Heart left ventricle (tissue), 16 donors: ENCODE measurements around the gene CD7. TPM values are rescaled to one million over a fixed set of nuclear protein-coding genes. Genes with fewer than 3 reads are reported as not detected.

ENCODE experiments used
- ATAC-seq, 4 donors: fragments of 200-7000 bp; cut with Tn5 transposase; one replicate each; pipeline ENCODE4 v1.9.1; 2020 to 2022; ENCODE audit warnings: moderate library complexity in 4 of 4, mild to moderate bottlenecking in 3 of 4, moderate number of reproducible peaks in 1 of 4
- DNase-seq, 5 donors: peaks; one replicate each; pipeline ENCODE4 v3.0.0-alpha.2; 2020
- H3K27ac ChIP-seq, 12 donors: fragments of 200-600 bp; sonication (generic) in 4 of 12; one replicate each; pipeline versions ENCODE4 v1.5.0 to v1.8.0; 2016 to 2022; ENCODE audit warnings: mild to moderate bottlenecking in 2 of 12
- H3K27me3 ChIP-seq, 9 donors: fragments of 200-600 bp; sonication (generic) in 2 of 9; one replicate each; pipeline versions ENCODE4 v1.5.1 to v1.8.0; 2016 to 2022; ENCODE audit warnings: mild to moderate bottlenecking in 3 of 9
- H3K36me3 ChIP-seq, 9 donors: fragments of 200-600 bp; sonication (generic) in 2 of 9; one replicate each; pipeline versions ENCODE4 v1.5.0 to v1.8.0; 2018 to 2022; ENCODE audit warnings: mild to moderate bottlenecking in 2 of 9
- H3K4me1 ChIP-seq, 12 donors: fragments of 200-600 bp; sonication (generic) in 4 of 12; one replicate each; pipeline versions ENCODE4 v1.5.0 to v1.8.0; 2016 to 2022; ENCODE audit warnings: mild to moderate bottlenecking in 3 of 12
- H3K4me3 ChIP-seq, 12 donors: fragments of 200-600 bp; sonication (generic) in 4 of 12; one replicate each; pipeline versions ENCODE4 v1.5.0 to v1.8.0; 2017 to 2022; ENCODE audit warnings: mild to moderate bottlenecking in 9 of 12, moderate library complexity in 4 of 12
- H3K9me3 ChIP-seq, 12 donors: fragments of 200-600 bp; sonication (generic) in 4 of 12; one replicate each; pipeline versions ENCODE4 v1.5.0 to v1.8.0; 2016 to 2022; ENCODE audit warnings: mild to moderate bottlenecking in 1 of 12
- CTCF ChIP-seq, 12 donors: fragments of 200-600 bp; sonication (generic) in 4 of 12; IDR thresholded peaks; one replicate each; pipeline versions ENCODE4 v1.5.0 to v1.8.0; 2018 to 2022; ENCODE audit warnings: antibody characterized with exemption in 12 of 12, mild to moderate bottlenecking in 5 of 12
- POLR2A ChIP-seq, 2 donors: fragments of 450-650 bp; IDR thresholded peaks; one replicate each; pipeline ENCODE4 v1.6.1; 2017; ENCODE audit warnings: antibody characterized with exemption in 2 of 2, mild to moderate bottlenecking in 2 of 2, moderate library complexity in 2 of 2
- WGBS, 4 donors: extraction: QIAGEN DNeasy Blood & Tissue Kit in 2 of 4; methylation state at CpG; one replicate each; pipeline versions ENCODE4 v1.1.5 to v1.1.7; 2013 to 2018; 5-methylcytosine and 5-hydroxymethylcytosine counted together
- intact Hi-C, 10 donors: fragments of 100-400 bp; cut with DNase I; formaldehyde crosslinking; loops; one replicate each; pipeline versions ENCODE4 v1.11.1 to v1.14.2; 2022
- polyA plus RNA-seq, 2 donors: library from polyadenylated mRNA; stranded (reverse); fragments of 200-250 nt; gene quantifications; one replicate each; pipeline ENCODE4 v1.2.3, GENCODE V29; 2013
- total RNA-seq, 9 donors: library from RNA; depleted of rRNA in 2 of 9; stranded (reverse); fragments of >200 nt in 2 of 9; fragmentation: NEBNext Ultra II Directional in 3 of 9; extraction: Animal tissue kit (Norgen Biotek cat#: 25700) in 3 of 9; gene quantifications; one replicate each; pipeline versions ENCODE4 v1.1.0 to v1.2.4, GENCODE V29; 2016 to 2023
- donor health status: ischemic (EF 13 %, LVEDD 7.1; RV severe dilation, severe dysfunction).
- donor health status: healthy with polysubstance abuse.
- donor health status: DM: no; HTN: yes; CAD: no.
- donor health status: DM: no; HTN: no; CAD: no.
- donor health status: ischemic (EF 25% LVEDD 6.9; RV normal size, moderate dysfunction).
- donor health status: ischemic (EF 25% LVEDD 5.7; RV mildly dilated, moderate dysfunction).
- donor health status: healthy.
- donor health status: DM: yes; HTN: yes; CAD: no.
- donor health status: ischemic (EF 35%, LVEDD 5.7; RV mildly dilated, moderate dysfunction).
- donor health status: nonischemic (EF 11% LVEDD 7.7; RV severe dilation, severe dysfunction).
- donor health status: DM: yes; HTN: yes; CAD: no.
- donor health status: PGD.
- donor health status: ischemic (EF 29% LVEDD 5.4; RV normal size, mild dysfunction).
- donor health status: nonischemic (EF 23%, LVEDD 6.1; RV moderate dilation, normal function).

Gene CD7
- total and polyA plus RNA-seq, 11 donors = 0.21 to 8.6 (median 0.42) TPM; not detected in 2

DNA sequence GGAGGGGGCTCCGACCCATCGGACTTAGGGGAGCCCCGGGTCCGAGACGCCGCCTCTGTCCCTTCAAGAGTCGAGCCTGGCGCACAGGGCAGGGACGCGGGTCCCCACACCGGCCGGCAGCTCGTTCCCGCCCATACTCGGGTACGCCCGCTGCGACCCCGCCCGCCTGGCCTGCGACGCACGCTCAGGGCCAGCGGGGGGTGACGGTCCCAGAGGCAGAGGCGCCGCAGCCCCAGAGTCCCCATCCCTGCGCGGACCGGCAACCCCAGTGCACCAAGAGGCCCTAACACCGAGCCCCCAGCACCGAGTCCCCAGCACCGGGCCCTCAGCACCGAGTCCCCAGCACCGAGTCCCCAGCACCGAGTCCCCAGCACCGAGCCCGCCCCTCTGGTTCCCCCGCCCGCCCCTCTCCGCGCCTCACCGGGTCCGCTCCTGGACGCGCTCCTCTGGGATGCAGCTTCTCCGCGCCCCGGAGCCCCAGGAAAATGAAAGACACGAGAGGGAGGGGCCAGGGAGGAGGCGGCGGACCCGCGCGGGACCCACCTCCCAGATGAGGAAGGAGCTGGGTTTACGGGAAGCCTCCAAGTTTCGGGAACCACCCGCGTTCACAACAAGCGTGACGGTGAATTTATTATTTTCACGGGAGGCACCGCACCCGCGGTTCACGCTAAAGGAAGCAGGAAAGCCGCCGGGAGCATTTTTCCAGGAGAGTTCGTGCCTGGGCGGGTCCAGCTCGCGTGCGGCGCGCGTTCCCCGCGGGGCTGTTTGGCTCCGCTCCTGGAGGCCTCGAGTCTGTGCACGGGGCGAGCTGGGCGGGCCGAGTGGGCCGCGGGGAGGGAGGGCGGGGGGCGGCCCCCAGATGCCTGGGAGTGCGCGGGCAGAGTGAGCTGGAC is 16.1 kb upstream of the CD7 start, which contains the start of gene SECTM1:
Gene SECTM1, minus strand, starts transcription at position 488 of the 893 bp plus-strand sequence. CDS start 6,526 bp downstream, outside the sequence.
- 1 to 4% (median 2%) methylated on average over 34 to 90 of the region's 90 CpGs for WGBS, 4 donors
- Histone ChIP-seq H3K27me3 (peaks cover 0 to 29% (median 7%) of the 10 kb centered on the region in 9 donors), H3K9me3 (no peaks in the 10 kb centered on the region), H3K4me1 (peaks cover 5 to 63% (median 33%) of the 10 kb centered on the region in 12 donors), H3K36me3 (peaks cover 0 to 5% (median 0%) of the 10 kb centered on the region in 9 donors), H3K4me3 (peak within 1 kb of the TSS; percentile 26 to 73 (median 61)), H3K27ac (peak within 1 kb of the TSS in 11 of 12 donors; percentile 34 to 90 (median 70))
- intact Hi-C loops = no loop called here
- DNase-seq = peak; percentile 59 to 81 (median 65)
- no peak for TF ChIP-seq CTCF (IDR thresholded peaks at IDR 0.05)
- no peak for TF ChIP-seq POLR2A (IDR thresholded peaks at IDR 0.05)
- peak in 3 of 4 donors; percentile 31 to 55 (median 38) for ATAC-seq

GRCh38 chr17:82332669-82333278 is 15.4 kb upstream of the CD7 start:
- peak in 3 of 4 donors; percentile 34 to 56 (median 35) for ATAC-seq
- Histone ChIP-seq H3K4me3 (peak overlapping the region; percentile 25 to 73 (median 61)), H3K4me1 (peaks cover 5 to 56% (median 32%) of the 10 kb centered on the region in 12 donors), H3K27ac (peak overlapping the region in 5 of 12 donors; percentile 5 to 90 (median 72)), H3K36me3 (peaks cover 0 to 10% (median 0%) of the 10 kb centered on the region in 9 donors), H3K9me3 (no peaks in the 10 kb centered on the region), H3K27me3 (peaks cover 0 to 33% (median 7%) of the 10 kb centered on the region in 9 donors)
- WGBS, 4 donors = 9 to 31% (median 23%) methylated on average over 14 to 32 of the region's 32 CpGs
- peak in 3 of 5 donors; percentile 60 to 73 (median 69) for DNase-seq
- TF ChIP-seq POLR2A (IDR thresholded peaks at IDR 0.05) = no peak
- no peak for TF ChIP-seq CTCF (IDR thresholded peaks at IDR 0.05)
- intact Hi-C loops = no loop called here

- peaks cover 0 to 41% (median 7%) of the 10 kb centered on the region in 9 donors for H3K27me3 ChIP-seq
- ATAC-seq = no peak
- H3K4me3 ChIP-seq = no peak overlapping the region
- 90 to 95% (median 93%) methylated on average over 23 to 25 of the region's 25 CpGs for WGBS, 4 donors
- H3K36me3 ChIP-seq = peaks cover 0 to 16% (median 0%) of the 10 kb centered on the region in 9 donors
- no peak for DNase-seq
- intact Hi-C loops = no loop called here
- H3K4me1 ChIP-seq = peaks cover 5 to 55% (median 32%) of the 10 kb centered on the region in 12 donors
- TF ChIP-seq POLR2A (IDR thresholded peaks at IDR 0.05) (no peak), CTCF (IDR thresholded peaks at IDR 0.05) (no peak)
- H3K9me3 ChIP-seq = no peaks in the 10 kb centered on the region
- no peak overlapping the region for H3K27ac ChIP-seq
Measured at GRCh38 chr17:82331345-82331939, 14.0 kb upstream of the CD7 start.
